H1 (cell line): ENCODE measurements around the gene KMT2E. TPM values are rescaled to one million over a fixed set of nuclear protein-coding genes. Genes with fewer than 3 reads are reported as not detected.

ENCODE experiments used
- CTCF ChIA-PET: fragments of 300-600 bp; sonication (Branson Sonifier 250); formaldehyde crosslinking; loops from one replicate; lab custom pipeline; 2021; ENCODE audit not compliant: partially characterized antibody; lab: Charles Lee
- POLR2A ChIA-PET: fragments of 300-600 bp; sonication (Branson Sonifier 250); formaldehyde crosslinking; loops from one replicate; lab custom pipeline; 2021; ENCODE audit warnings: inconsistent platforms; ENCODE audit not compliant: partially characterized antibody; lab: Charles Lee
- DNase-seq, 2 experiments: peaks; one replicate each; pipeline versions ENCODE4 v3.0.0 to v3.0.0-alpha.2; 2010 to 2022; ENCODE audit warnings: low spot score in 2 of 2, low read depth in 1 of 2, mixed read lengths in 1 of 2
- FAIRE-seq: peaks from 2 replicates; lab custom pipeline; 2011; peaks lifted over from hg19 to GRCh38; lab: Jason Lieb, UNC
- H2AFZ ChIP-seq: 2 replicates; pipeline ENCODE4 v1.8.1; 2012; ENCODE audit warnings: low read length, inconsistent platforms
- H2AK5ac ChIP-seq: 2 replicates; pipeline ENCODE4 v1.6.1; 2013; ENCODE audit warnings: low read depth, low read length
- H2BK120ac ChIP-seq: replicated peaks from 2 replicates; pipeline ENCODE3; 2013; ENCODE audit warnings: low read depth, low read length, inconsistent platforms
- H2BK12ac ChIP-seq: 2 replicates; pipeline ENCODE4 v1.6.1; 2013; ENCODE audit warnings: low read depth, low read length
- H2BK15ac ChIP-seq: 2 replicates; pipeline ENCODE4 v1.6.1; 2013; ENCODE audit warnings: low read length
- H2BK20ac ChIP-seq: 2 replicates; pipeline ENCODE4 v1.6.1; 2013; ENCODE audit warnings: low read length
- H2BK5ac ChIP-seq: 2 replicates; pipeline ENCODE4 v1.6.1; 2013; ENCODE audit warnings: low read depth, low read length
- H3K14ac ChIP-seq: 2 replicates; pipeline ENCODE4 v1.6.1; 2013; ENCODE audit warnings: inconsistent platforms; ENCODE audit not compliant: insufficient read length
- H3K18ac ChIP-seq: 2 replicates; pipeline ENCODE4 v1.6.1; 2013; ENCODE audit warnings: low read length; ENCODE audit errors: extremely low read depth
- H3K23ac ChIP-seq: 2 replicates; pipeline ENCODE4 v1.6.1; 2013; ENCODE audit warnings: inconsistent platforms; ENCODE audit not compliant: insufficient read length
- H3K23me2 ChIP-seq: 2 replicates; pipeline ENCODE4 v1.6.1; 2013; ENCODE audit warnings: low read depth, low read length
- H3K27ac ChIP-seq: 2 replicates; pipeline ENCODE4 v1.6.1; 2011; ENCODE audit warnings: low read depth, low read length, inconsistent platforms
- H3K27me3 ChIP-seq, 4 experiments: replicated peaks in 1 of 4; 1 replicate in 1 of 4; 2 replicates in 3 of 4; pipeline versions ENCODE4 v1.6.1 to v1.8.1; 2011 to 2013; ENCODE audit warnings: low read length in 3 of 4, mild to moderate bottlenecking in 3 of 4, inconsistent platforms in 2 of 4, mixed read lengths in 2 of 4, moderate library complexity in 1 of 4; ENCODE audit not compliant: control insufficient read depth in 3 of 4, insufficient read depth in 3 of 4; ENCODE audit errors: extremely low read depth in 1 of 4
- H3K36me3 ChIP-seq, 4 experiments: 2 replicates each; pipeline versions ENCODE4 v1.6.1 to v1.8.1; 2011 to 2013; ENCODE audit warnings: mild to moderate bottlenecking in 4 of 4, low read length in 3 of 4, moderate library complexity in 2 of 4, control low read depth in 1 of 4, inconsistent platforms in 1 of 4; ENCODE audit not compliant: insufficient read depth in 4 of 4, control insufficient read depth in 2 of 4
- H3K4ac ChIP-seq: replicated peaks from 2 replicates; pipeline ENCODE3; 2013; ENCODE audit warnings: low read length, low read depth, mixed read lengths, inconsistent platforms; ENCODE audit not compliant: insufficient read length
- H3K4me1 ChIP-seq, 4 experiments: replicated peaks in 1 of 4; 1 replicate in 1 of 4; 2 replicates in 3 of 4; pipeline versions ENCODE4 v1.6.1 to v1.8.1; 2011 to 2013; ENCODE audit warnings: low read length in 3 of 4, inconsistent platforms in 2 of 4, mixed read lengths in 1 of 4; ENCODE audit not compliant: insufficient read depth in 4 of 4, control insufficient read depth in 3 of 4
- H3K4me2 ChIP-seq, 2 experiments: 2 replicates each; pipeline versions ENCODE4 v1.6.1 to v1.8.1; 2011 to 2013; ENCODE audit warnings: low read depth in 2 of 2, low read length in 2 of 2, control low read depth in 1 of 2, inconsistent platforms in 1 of 2, mild to moderate bottlenecking in 1 of 2; ENCODE audit not compliant: insufficient read depth in 1 of 2
- H3K4me3 ChIP-seq, 4 experiments: fragments of 200-600, 300-600 bp in 1 of 4; sonication (generic), shearing (Covaris generic), sonication (Bioruptor Twin) in 1 of 4; 2 replicates each; pipeline versions ENCODE4 v1.5.1 to v1.8.1; 2011 to 2016; ENCODE audit warnings: low read length in 4 of 4, low read depth in 3 of 4, control low read depth in 2 of 4, inconsistent platforms in 2 of 4, mild to moderate bottlenecking in 2 of 4, mixed read lengths in 1 of 4, moderate library complexity in 1 of 4; ENCODE audit not compliant: insufficient read depth in 2 of 4; ENCODE audit errors: extremely low read depth in 1 of 4
- H3K56ac ChIP-seq: replicated peaks from 2 replicates; pipeline ENCODE3; 2013; ENCODE audit warnings: low read depth, mild to moderate bottlenecking, mixed read lengths, low read length, inconsistent platforms; ENCODE audit not compliant: insufficient read length
- H3K79me1 ChIP-seq: 2 replicates; pipeline ENCODE4 v1.6.1; 2013; ENCODE audit warnings: low read depth, low read length, control low read depth
- H3K79me2 ChIP-seq, 2 experiments: 2 replicates each; pipeline versions ENCODE4 v1.6.1 to v1.8.1; 2012 to 2013; ENCODE audit warnings: low read length in 2 of 2, mild to moderate bottlenecking in 2 of 2, inconsistent platforms in 1 of 2; ENCODE audit not compliant: insufficient read depth in 2 of 2, control insufficient read depth in 1 of 2
- H3K9ac ChIP-seq, 4 experiments: replicated peaks in 1 of 4; 1 replicate in 1 of 4; 2 replicates in 3 of 4; pipeline versions ENCODE4 v1.6.1 to v1.8.1; 2011 to 2013; ENCODE audit warnings: low read depth in 3 of 4, low read length in 3 of 4, control low read depth in 2 of 4, mild to moderate bottlenecking in 2 of 4, moderate library complexity in 2 of 4, inconsistent platforms in 1 of 4; ENCODE audit errors: extremely low read depth in 1 of 4
- H3K9me3 ChIP-seq, 2 experiments: 2 replicates each; pipeline versions ENCODE4 v1.6.1 to v1.8.1; 2012 to 2013; ENCODE audit warnings: mild to moderate bottlenecking in 2 of 2, moderate library complexity in 2 of 2, control low read depth in 1 of 2, inconsistent platforms in 1 of 2, low read depth in 1 of 2, low read length in 1 of 2, mixed read lengths in 1 of 2; ENCODE audit not compliant: insufficient read depth in 2 of 2
- H4K20me1 ChIP-seq, 2 experiments: replicated peaks in 1 of 2; 2 replicates each; pipeline versions ENCODE3 to v1.8.1; 2011 to 2013; ENCODE audit warnings: inconsistent platforms in 2 of 2, low read length in 2 of 2, mild to moderate bottlenecking in 1 of 2; ENCODE audit not compliant: insufficient read depth in 2 of 2, control insufficient read depth in 1 of 2
- H4K5ac ChIP-seq: 2 replicates; pipeline ENCODE4 v1.6.1; 2013; ENCODE audit warnings: low read length, low read depth, mixed read lengths, inconsistent platforms; ENCODE audit not compliant: insufficient read length
- H4K8ac ChIP-seq: 2 replicates; pipeline ENCODE4 v1.8.0; 2013; ENCODE audit warnings: mild to moderate bottlenecking, moderate library complexity, low read length, inconsistent platforms; ENCODE audit not compliant: insufficient read depth; ENCODE audit errors: extremely low read depth
- H4K91ac ChIP-seq: replicated peaks from 2 replicates; pipeline ENCODE3; 2013; ENCODE audit warnings: low read length, mixed read lengths, inconsistent platforms; ENCODE audit not compliant: insufficient read length
- CBX8 ChIP-seq: fragments of 300-800, 300-1000 bp; sonication (generic); IDR thresholded peaks from 2 replicates; pipeline ENCODE4 v1.7.1; 2016; ENCODE audit warnings: low read depth, low read length, borderline replicate concordance
- CHD2 ChIP-seq: IDR thresholded peaks from 2 replicates; pipeline ENCODE4 v1.6.1; 2012; ENCODE audit warnings: low read length, improper control_type of control experiment
- EZH2 ChIP-seq: fragments of 200-600 bp; sonication (generic); IDR thresholded peaks from 2 replicates; pipeline ENCODE4 v1.7.1; 2012; ENCODE audit warnings: low read depth, mild to moderate bottlenecking, moderate library complexity, low read length, inconsistent platforms; ENCODE audit not compliant: severe bottlenecking
- WGBS, 2 experiments: shearing (Covaris generic) in 1 of 2; methylation state at CpG; one replicate each; pipeline versions ENCODE4 v1.1.6 to v1.1.7; 2013 to 2015; ENCODE audit warnings: low lambda C conversion rate in 2 of 2, mixed read lengths in 2 of 2, inconsistent platforms in 1 of 2, low coverage in 1 of 2, missing lambda C conversion rate in 1 of 2; ENCODE audit not compliant: insufficient replicate concordance in 2 of 2, insufficient coverage in 1 of 2, insufficient read length in 1 of 2; ENCODE audit errors: extremely low coverage in 1 of 2, missing lambda C conversion rate in 1 of 2; 5-methylcytosine and 5-hydroxymethylcytosine counted together
- polyA plus RNA-seq, 7 experiments: library from polyadenylated mRNA; depleted of rRNA in 3 of 7; stranded (reverse) in 5 of 7; unstranded in 2 of 7; fragments of >200 nt in 5 of 7; fragments of 200-250 nt in 2 of 7; gene quantifications; 1 replicate in 5 of 7; 2 replicates in 1 of 7; 4 replicates in 1 of 7; pipeline versions ENCODE4 v1.2.1 to v1.2.3, GENCODE V29; 2011 to 2013; ENCODE audit warnings: missing spikeins in 2 of 7, mixed read lengths in 2 of 7
- total RNA-seq: library from RNA; stranded (reverse); fragmentation: NEBNext Ultra II Directional; extraction: Animal tissue kit (Norgen Biotek cat#: 25700); gene quantifications from 2 replicates; pipeline ENCODE4 v1.2.1, GENCODE V29; 2021

KMT2E gene
- total and polyA plus RNA-seq, 2 of the 8 experiments (the other 6 are each of a cell fraction or from before 2014, with no cell fraction given) = 10.9 to 45.0 TPM

DNA sequence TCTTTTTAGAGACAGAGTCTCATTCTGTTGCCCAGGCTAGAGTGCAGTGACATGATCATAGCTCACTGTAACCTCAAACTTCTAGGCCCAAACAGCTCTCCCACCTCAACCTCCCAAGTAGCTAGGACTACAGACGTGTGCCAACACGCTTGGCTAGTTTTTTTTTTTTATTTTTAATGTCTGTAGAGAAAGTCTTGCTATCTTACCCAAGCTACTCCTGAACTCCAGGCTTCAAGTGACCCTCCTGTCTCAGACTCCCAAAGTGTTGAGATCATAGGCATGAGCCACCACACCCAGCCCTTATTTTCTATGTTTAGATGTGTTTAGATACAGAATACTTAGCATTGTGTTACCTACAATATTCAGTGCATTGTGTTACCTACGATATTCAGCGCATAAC is 46.4 kb downstream of the KMT2E start:
- no peak overlapping the region for H2AFZ ChIP-seq
- no peaks in the 10 kb centered on the region for H3K23me2 ChIP-seq
- H3K14ac ChIP-seq = no peak overlapping the region
- ChIA-PET POLR2A (interaction anchor here (0.6 kb wide), 1 partner anchor 10 kb away, joined by 3 read pairs; no protein-coding TSS in a partner anchor), CTCF (interaction anchor here (0.6 to 1.0 kb wide), 2 partner anchors 40 to 46 kb away, joined by 3 read pairs; no protein-coding TSS in a partner anchor)
- 98% methylated on average over 4 of the region's 4 CpGs; no CpG with 5 or more reads in 1 of the 2 experiments for WGBS, 2 experiments
- DNase-seq (no peak), FAIRE-seq (no peak)
- no peak for TF ChIP-seq CHD2
- TF ChIP-seq EZH2 = no peak
- TF ChIP-seq CBX8 = no peak
- no peak overlapping the region for H3K4ac ChIP-seq
- H3K4me3 ChIP-seq = no peak overlapping the region
- H3K36me3 ChIP-seq = peaks cover 0 to 20% (median 4%) of the 10 kb centered on the region in 4 experiments; a peak in 4 of 8 replicates
- H3K79me1 ChIP-seq = peaks cover 4% of the 10 kb centered on the region
- H4K5ac ChIP-seq = no peak overlapping the region
- peaks cover 0 to 82% of the 10 kb centered on the region in 2 experiments; a peak in 3 of 4 replicates for H3K79me2 ChIP-seq
- no peak overlapping the region for H3K23ac ChIP-seq
- no peak overlapping the region for H4K91ac ChIP-seq
- H3K18ac ChIP-seq = no peak overlapping the region
- H2BK120ac ChIP-seq = no peak overlapping the region
- H3K9me3 ChIP-seq = no peaks in the 10 kb centered on the region
- peaks cover 0 to 8% (median 0%) of the 10 kb centered on the region in 4 experiments; a peak in 2 of 7 replicates for H3K4me1 ChIP-seq
- H3K9ac ChIP-seq = no peak overlapping the region
- no peaks in the 10 kb centered on the region for H3K27me3 ChIP-seq
- H3K56ac ChIP-seq = no peak overlapping the region
- no peak overlapping the region for H3K27ac ChIP-seq
- no peak overlapping the region for H2BK15ac ChIP-seq
- H2BK20ac ChIP-seq = no peak overlapping the region
- H2AK5ac ChIP-seq = no peak overlapping the region
- peaks cover 8 to 13% of the 10 kb centered on the region in 2 experiments for H4K20me1 ChIP-seq
- no peak overlapping the region for H4K8ac ChIP-seq
- no peak overlapping the region for H2BK5ac ChIP-seq
- H3K4me2 ChIP-seq = no peak overlapping the region
- no peak overlapping the region for H2BK12ac ChIP-seq
